Endodermal cell (in vitro differentiated cells): ENCODE results near the gene SLC29A1. TPM values are rescaled to one million over a fixed set of nuclear protein-coding genes. Genes with fewer than 3 reads are reported as not detected.

Experiments used
- DNase-seq: peaks from one replicate; pipeline ENCODE4 v3.0.0-alpha.2; 2017
- H3K27ac ChIP-seq: 2 replicates; pipeline ENCODE4 v1.5.1; 2013; ENCODE audit warnings: mild to moderate bottlenecking, low read depth, low read length, moderate library complexity
- H3K27me3 ChIP-seq: 2 replicates; pipeline ENCODE4 v1.6.1; 2013; ENCODE audit warnings: mild to moderate bottlenecking, low read length, moderate library complexity; ENCODE audit not compliant: insufficient read depth, control insufficient read depth, poor library complexity, severe bottlenecking
- H3K36me3 ChIP-seq: 2 replicates; pipeline ENCODE4 v1.7.0; 2013; ENCODE audit warnings: mild to moderate bottlenecking, low read length, moderate library complexity; ENCODE audit not compliant: control insufficient read depth, insufficient read depth
- H3K4me1 ChIP-seq: one replicate; pipeline ENCODE4 v1.7.0; 2013; ENCODE audit warnings: low read length; ENCODE audit not compliant: control insufficient read depth, insufficient read depth
- H3K4me3 ChIP-seq: 2 replicates; pipeline ENCODE4 v1.5.1; 2013; ENCODE audit warnings: mild to moderate bottlenecking, low read length, moderate library complexity
- H3K9ac ChIP-seq: 2 replicates; pipeline ENCODE4 v1.6.1; 2013; ENCODE audit warnings: mild to moderate bottlenecking, low read length, moderate library complexity; ENCODE audit not compliant: poor library complexity, severe bottlenecking; ENCODE audit errors: extremely low read depth
- H3K9me3 ChIP-seq: 2 replicates; pipeline ENCODE4 v1.6.1; 2013; ENCODE audit warnings: mild to moderate bottlenecking, low read length, moderate library complexity; ENCODE audit not compliant: control insufficient read depth
- H3K27ac Mint-ChIP-seq: 2 replicates; pipeline ENCODE4 v1.8.0; 2020; ENCODE audit warnings: mixed read lengths
- H3K27me3 Mint-ChIP-seq: 2 replicates; pipeline ENCODE4 v1.8.0; 2021; ENCODE audit warnings: mild to moderate bottlenecking, mixed read lengths; ENCODE audit not compliant: insufficient read depth
- H3K36me3 Mint-ChIP-seq: 2 replicates; pipeline ENCODE4 v1.8.0; 2020; ENCODE audit warnings: low read depth, mixed read lengths
- H3K4me1 Mint-ChIP-seq: 2 replicates; pipeline ENCODE4 v1.8.0; 2020; ENCODE audit warnings: mixed read lengths
- H3K4me3 Mint-ChIP-seq: 2 replicates; pipeline ENCODE4 v1.8.0; 2020; ENCODE audit warnings: mild to moderate bottlenecking, moderate library complexity, mixed read lengths
- H3K9me3 Mint-ChIP-seq: 2 replicates; pipeline ENCODE4 v1.8.0; 2020; ENCODE audit warnings: mild to moderate bottlenecking, mixed read lengths
- CTCF ChIP-seq: fragments of 200-600 bp; sonication (generic); conservative IDR thresholded peaks from 2 replicates; pipeline ENCODE4 v1.5.0; 2021; ENCODE audit warnings: antibody characterized with exemption, mild to moderate bottlenecking
- WGBS, 2 experiments: methylation state at CpG; one replicate each; pipeline versions ENCODE4 v1.1.5 to v1.1.7; 2013; ENCODE audit warnings: missing lambda C conversion rate in 2 of 2, mixed read lengths in 1 of 2; ENCODE audit not compliant: insufficient coverage in 1 of 2, insufficient read length in 1 of 2; 5-methylcytosine and 5-hydroxymethylcytosine counted together
- total RNA-seq, 2 donors: library from RNA; stranded (reverse); fragmentation: NEBNext Ultra II Directional in 1 of 2; extraction: Animal tissue kit (Norgen Biotek cat#: 25700) in 1 of 2; gene quantifications; 2 replicates in 1 of 2; 3 replicates in 1 of 2; pipeline ENCODE4 v1.2.1, GENCODE V29; 2021

SLC29A1 gene
- total RNA-seq, 2 donors from 2014 or later = 129 to 155 TPM

- no peaks in the 10 kb centered on the region for H3K9me3 ChIP-seq
- Mint-ChIP-seq H3K4me3 (peak overlapping the region; percentile 64), H3K4me1 (peaks cover 22% of the 10 kb centered on the region)
Measured at GRCh38 chr6:44266347-44266746, 43.0 kb downstream of the SLC29A1 start.

GRCh38 chr6:44267252-44267651, 43.9 kb downstream of the SLC29A1 start:
- Mint-ChIP-seq H3K27ac (no peak overlapping the region), H3K4me3 (no peak overlapping the region), H3K4me1 (peaks cover 25% of the 10 kb centered on the region), H3K27me3 (peaks cover 65% of the 10 kb centered on the region), H3K36me3 (no peaks in the 10 kb centered on the region), H3K9me3 (no peaks in the 10 kb centered on the region)
- H3K9me3 ChIP-seq = no peaks in the 10 kb centered on the region
- no peak overlapping the region for H3K4me3 ChIP-seq
- WGBS, 2 experiments = 70 to 86% methylated on average over 3 to 10 of the region's 10 CpGs
- TF ChIP-seq CTCF = no peak
- H3K9ac ChIP-seq = no peak overlapping the region
- H3K27me3 ChIP-seq = peaks cover 34% of the 10 kb centered on the region
- H3K4me1 ChIP-seq = peaks cover 5% of the 10 kb centered on the region
- no peaks in the 10 kb centered on the region for H3K36me3 ChIP-seq
- no peak for DNase-seq
- H3K27ac ChIP-seq = no peak overlapping the region

More at GRCh38 chr6:44266347-44266746, 43.0 kb downstream of the SLC29A1 start:
- no peak for TF ChIP-seq CTCF
- Histone ChIP-seq H3K4me1 (peaks cover 5% of the 10 kb centered on the region), H3K27ac (no peak overlapping the region), H3K27me3 (peaks cover 25% of the 10 kb centered on the region), H3K36me3 (no peaks in the 10 kb centered on the region), H3K9ac (no peak overlapping the region), H3K4me3 (no peak overlapping the region)
- 89 to 100% methylated on average over 2 to 3 of the region's 3 CpGs for WGBS, 2 experiments
- Mint-ChIP-seq H3K9me3 (no peaks in the 10 kb centered on the region), H3K27ac (no peak overlapping the region), H3K36me3 (no peaks in the 10 kb centered on the region), H3K27me3 (peaks cover 56% of the 10 kb centered on the region)
- DNase-seq = no peak

- Histone ChIP-seq H3K36me3 (no peaks in the 10 kb centered on the region), H3K4me1 (peaks cover 5% of the 10 kb centered on the region), H3K27me3 (peaks cover 43% of the 10 kb centered on the region), H3K27ac (peak overlapping the region; percentile 36), H3K4me3 (no peak overlapping the region), H3K9me3 (no peaks in the 10 kb centered on the region), H3K9ac (no peak overlapping the region)
- H3K9me3 Mint-ChIP-seq = no peaks in the 10 kb centered on the region
- 0 to 12% methylated on average over 1 to 5 of the region's 5 CpGs for WGBS, 2 experiments
- peak; percentile 94 for DNase-seq
- no peak overlapping the region for H3K27ac Mint-ChIP-seq
- TF ChIP-seq CTCF = peak; percentile 96
- H3K36me3 Mint-ChIP-seq = no peaks in the 10 kb centered on the region
- H3K4me3 Mint-ChIP-seq = no peak overlapping the region
- H3K4me1 Mint-ChIP-seq = peaks cover 20% of the 10 kb centered on the region
- H3K27me3 Mint-ChIP-seq = peaks cover 74% of the 10 kb centered on the region
Measured at GRCh38 chr6:44268095-44268628, 44.8 kb downstream of the SLC29A1 start.
